ENCODE results near the gene SRPK2.

DNA sequence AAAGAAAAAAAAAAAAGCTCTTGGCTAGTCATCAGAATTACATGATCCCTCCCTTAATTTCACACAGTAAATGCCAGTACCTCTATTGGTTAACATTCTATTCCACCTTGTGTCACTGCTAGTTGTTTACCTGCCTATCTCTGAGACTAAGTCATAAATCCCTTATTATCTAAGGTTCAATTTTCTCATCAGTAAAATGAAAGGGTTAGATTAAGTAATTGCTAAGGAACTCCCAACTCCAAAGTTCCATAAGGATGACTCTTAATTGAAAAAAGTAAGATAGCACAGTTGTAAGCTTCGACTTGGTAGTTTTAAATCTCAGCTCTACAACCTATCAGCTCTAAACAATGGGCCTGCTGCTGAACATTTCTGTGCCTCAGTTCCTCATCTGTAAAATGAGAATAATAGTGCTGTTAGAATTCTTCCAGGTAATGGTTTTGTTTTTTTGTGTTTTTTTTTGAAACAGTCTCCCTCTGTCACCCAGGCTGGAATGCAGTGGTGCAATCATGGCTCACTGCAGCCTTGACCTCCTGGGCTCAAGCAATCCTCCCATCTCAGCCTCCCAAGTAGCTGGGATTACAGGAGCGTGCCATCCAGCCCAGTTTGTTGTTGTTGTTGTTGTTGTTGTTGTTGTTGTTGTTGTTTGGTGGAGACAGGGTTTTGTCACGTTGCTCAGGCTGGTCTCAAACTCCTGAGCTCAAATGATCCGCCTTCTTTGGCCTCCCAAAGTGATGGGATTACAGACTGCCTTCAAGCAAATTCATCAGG, 35.6 kb downstream of the SRPK2 start:
- TF ChIP-seq CTCF (IDR thresholded peaks at IDR 0.05) (no peak), POLR2A (IDR thresholded peaks at IDR 0.05) (no peak)

All from testis (tissue), 2 donors.